GM19455 (cell line): Measurements from ENCODE around the gene CRELD2.

ENCODE experiments used
- ATAC-seq: cut with Tn5 transposase; IDR thresholded peaks from one replicate; pipeline ENCODE4 v1.9.1; 2021; ENCODE audit not compliant: unreplicated experiment

The CRELD2 gene

GRCh38 chr22:49887064-49887451, 31.4 kb upstream of the CRELD2 start:
- no peak for ATAC-seq

- ATAC-seq = no peak
These were observed 30.7 kb upstream of the CRELD2 start for GRCh38 chr22:49887702-49888101.

GRCh38 chr22:49889071-49889470, 29.4 kb upstream of the CRELD2 start:
- ATAC-seq = no peak

- no peak for ATAC-seq
These were observed 26.1 kb upstream of the CRELD2 start for GRCh38 chr22:49892226-49892899.

GRCh38 chr22:49893025-49893424, 25.4 kb upstream of the CRELD2 start:
- ATAC-seq = no peak

GRCh38 chr22:49894322-49895054, 23.9 kb upstream of the CRELD2 start:
- no peak for ATAC-seq

GRCh38 chr22:49896201-49896600, 22.2 kb upstream of the CRELD2 start:
- ATAC-seq = no peak

GRCh38 chr22:49897015-49897684, 21.3 kb upstream of the CRELD2 start:
- ATAC-seq = no peak

GRCh38 chr22:49899530-49899929, 18.9 kb upstream of the CRELD2 start:
- no peak for ATAC-seq

- ATAC-seq = no peak
These were observed 17.8 kb upstream of the CRELD2 start for GRCh38 chr22:49900441-49901230.

GRCh38 chr22:49901457-49901856, 17.0 kb upstream of the CRELD2 start:
- ATAC-seq = no peak

- no peak for ATAC-seq
These were observed 15.0 kb upstream of the CRELD2 start for GRCh38 chr22:49903322-49904039.

- no peak for ATAC-seq
These were observed 14.4 kb upstream of the CRELD2 start for GRCh38 chr22:49904040-49904369.

- ATAC-seq = no peak
These were observed 13.0 kb upstream of the CRELD2 start for GRCh38 chr22:49905465-49905864.

- no peak for ATAC-seq
These were observed 12.2 kb upstream of the CRELD2 start for GRCh38 chr22:49906071-49906798.

GRCh38 chr22:49906799-49907290, 11.6 kb upstream of the CRELD2 start:
- ATAC-seq = no peak

GRCh38 chr22:49907807-49908206, 10.6 kb upstream of the CRELD2 start:
- no peak for ATAC-seq

GRCh38 chr22:49909476-49910205, 8.8 kb upstream of the CRELD2 start:
- no peak for ATAC-seq
